ENCODE measurements around the gene PCDH9.

DNA sequence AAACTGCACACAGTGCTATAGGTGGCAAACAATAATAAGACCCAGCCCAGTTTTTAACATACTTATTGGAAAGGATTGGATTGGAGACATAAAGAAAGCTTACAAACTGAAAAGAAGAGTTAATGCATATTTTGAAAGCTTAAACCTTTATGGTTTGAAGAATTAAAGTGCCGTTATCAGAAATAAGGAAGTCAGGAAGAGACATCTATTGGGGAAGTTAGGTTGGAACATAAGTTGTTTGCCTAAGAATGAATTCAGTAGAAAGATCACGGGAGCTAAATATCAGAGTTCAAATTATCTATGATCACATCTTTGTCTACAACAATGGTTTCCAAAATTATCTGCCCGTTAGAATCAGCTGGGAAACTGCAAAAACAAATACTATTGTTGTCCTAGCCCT, 767.9 kb downstream of the PCDH9 start:
- TF ChIP-seq RAD21 (IDR thresholded peaks at IDR 0.05; ENCODE audit: low read length) (no peak), POLR2AphosphoS5 (IDR thresholded peaks at IDR 0.05; ENCODE audit: low read depth, low read length) (no peak), NFIC (IDR thresholded peaks at IDR 0.05; ENCODE audit: borderline replicate concordance) (no peak), TAF1 (IDR thresholded peaks at IDR 0.05; ENCODE audit: borderline replicate concordance, low read depth, low read length) (no peak), RFX5 (IDR thresholded peaks at IDR 0.05; ENCODE audit: low read length) (no peak)
- TF ChIP-seq, protein P1, sequence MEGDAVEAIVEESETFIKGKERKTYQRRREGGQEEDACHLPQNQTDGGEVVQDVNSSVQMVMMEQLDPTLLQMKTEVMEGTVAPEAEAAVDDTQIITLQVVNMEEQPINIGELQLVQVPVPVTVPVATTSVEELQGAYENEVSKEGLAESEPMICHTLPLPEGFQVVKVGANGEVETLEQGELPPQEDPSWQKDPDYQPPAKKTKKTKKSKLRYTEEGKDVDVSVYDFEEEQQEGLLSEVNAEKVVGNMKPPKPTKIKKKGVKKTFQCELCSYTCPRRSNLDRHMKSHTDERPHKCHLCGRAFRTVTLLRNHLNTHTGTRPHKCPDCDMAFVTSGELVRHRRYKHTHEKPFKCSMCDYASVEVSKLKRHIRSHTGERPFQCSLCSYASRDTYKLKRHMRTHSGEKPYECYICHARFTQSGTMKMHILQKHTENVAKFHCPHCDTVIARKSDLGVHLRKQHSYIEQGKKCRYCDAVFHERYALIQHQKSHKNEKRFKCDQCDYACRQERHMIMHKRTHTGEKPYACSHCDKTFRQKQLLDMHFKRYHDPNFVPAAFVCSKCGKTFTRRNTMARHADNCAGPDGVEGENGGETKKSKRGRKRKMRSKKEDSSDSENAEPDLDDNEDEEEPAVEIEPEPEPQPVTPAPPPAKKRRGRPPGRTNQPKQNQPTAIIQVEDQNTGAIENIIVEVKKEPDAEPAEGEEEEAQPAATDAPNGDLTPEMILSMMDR (IDR thresholded peaks at IDR 0.05): no peak
- TF ChIP-seq, protein P2, sequence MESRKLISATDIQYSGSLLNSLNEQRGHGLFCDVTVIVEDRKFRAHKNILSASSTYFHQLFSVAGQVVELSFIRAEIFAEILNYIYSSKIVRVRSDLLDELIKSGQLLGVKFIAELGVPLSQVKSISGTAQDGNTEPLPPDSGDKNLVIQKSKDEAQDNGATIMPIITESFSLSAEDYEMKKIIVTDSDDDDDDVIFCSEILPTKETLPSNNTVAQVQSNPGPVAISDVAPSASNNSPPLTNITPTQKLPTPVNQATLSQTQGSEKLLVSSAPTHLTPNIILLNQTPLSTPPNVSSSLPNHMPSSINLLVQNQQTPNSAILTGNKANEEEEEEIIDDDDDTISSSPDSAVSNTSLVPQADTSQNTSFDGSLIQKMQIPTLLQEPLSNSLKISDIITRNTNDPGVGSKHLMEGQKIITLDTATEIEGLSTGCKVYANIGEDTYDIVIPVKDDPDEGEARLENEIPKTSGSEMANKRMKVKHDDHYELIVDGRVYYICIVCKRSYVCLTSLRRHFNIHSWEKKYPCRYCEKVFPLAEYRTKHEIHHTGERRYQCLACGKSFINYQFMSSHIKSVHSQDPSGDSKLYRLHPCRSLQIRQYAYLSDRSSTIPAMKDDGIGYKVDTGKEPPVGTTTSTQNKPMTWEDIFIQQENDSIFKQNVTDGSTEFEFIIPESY (IDR thresholded peaks at IDR 0.05; ENCODE audit: borderline replicate concordance, low read depth): no peak

Data from SK-N-SH (cell line).